Measurements from ENCODE around the gene CCDC110. TPM values are rescaled to one million over a fixed set of nuclear protein-coding genes. Genes with fewer than 3 reads are reported as not detected.

The CCDC110 gene
- total RNA-seq, 2 donors from 2014 or later: 1.6 to 2.0 TPM

DNA sequence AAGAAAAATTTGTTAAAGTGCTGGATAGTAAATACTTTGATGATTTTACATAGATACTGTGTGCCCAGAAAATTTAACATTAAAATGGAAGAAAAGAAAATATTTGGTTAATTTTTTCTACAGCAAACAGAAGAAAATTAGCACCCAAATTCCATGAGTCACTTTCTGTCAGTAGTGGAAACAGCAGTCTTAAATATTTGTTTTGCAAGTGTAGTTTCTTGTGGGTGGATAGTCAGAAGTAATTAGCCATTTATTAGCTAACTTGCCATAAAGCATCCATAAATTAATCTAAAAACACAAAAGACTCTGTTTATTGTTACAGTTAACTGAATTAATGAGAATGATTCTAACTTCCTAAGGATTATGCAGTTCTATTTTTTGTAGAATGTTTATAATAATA lies 36.1 kb downstream of the CCDC110 start:
- ATAC-seq (no peak), DNase-seq (no peak)
- intact Hi-C loops (cut with DNase I): no loop called here

GRCh38 chr4:185429660-185430059 lies 41.9 kb downstream of the CCDC110 start:
- intact Hi-C loops (cut with DNase I): loop anchor here in 1 of 2 donors (5.0 to 10.0 kb wide), 2 partner anchors 38 to 165 kb away; no protein-coding TSS in a partner anchor
- no peak for ATAC-seq
- no peak for DNase-seq

DNA sequence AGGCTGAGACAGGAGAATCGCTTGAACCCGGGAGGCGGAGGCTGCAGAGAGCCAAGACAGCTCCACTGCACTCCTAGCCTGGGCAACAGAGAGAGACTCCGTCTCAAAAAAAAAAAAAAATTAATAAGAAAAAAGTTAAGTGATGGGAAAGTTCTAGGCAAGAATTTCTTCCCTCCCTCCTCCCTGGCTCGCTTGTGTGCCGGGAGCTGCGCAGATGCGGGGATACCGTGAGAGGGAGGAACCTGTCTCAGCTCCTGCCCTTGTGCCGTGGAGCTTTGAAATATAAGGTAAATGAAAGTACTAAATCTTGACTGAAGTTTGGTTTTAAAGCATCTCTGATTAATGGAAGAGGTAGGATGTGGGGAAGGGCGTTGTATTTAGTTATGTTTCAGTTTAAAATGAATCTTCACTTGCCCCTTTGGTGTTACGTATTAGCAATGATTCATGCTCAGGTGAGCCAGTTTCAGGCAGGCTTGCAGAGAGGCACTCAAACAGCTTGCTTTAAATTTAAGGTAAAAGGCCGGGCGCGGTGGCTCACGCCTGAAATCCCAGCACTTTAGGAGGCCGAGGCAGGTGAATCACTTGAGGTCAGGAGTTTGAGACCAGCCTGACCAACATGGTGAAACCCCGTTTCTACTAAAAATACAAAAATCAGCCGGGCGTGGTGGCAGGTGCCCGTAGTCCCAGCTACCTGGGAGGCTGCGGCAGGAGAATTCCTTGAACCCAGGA lies 44.4 kb downstream of the CCDC110 start:
- intact Hi-C loops (cut with DNase I): loop anchor here in 1 of 2 donors (5.0 to 10.0 kb wide), 2 partner anchors 40 to 168 kb away; no protein-coding TSS in a partner anchor
- ATAC-seq (no peak), DNase-seq (no peak)

GRCh38 chr4:185425647-185426352 lies 45.7 kb downstream of the CCDC110 start, which contains the start of gene UFSP2:
Gene UFSP2, minus strand, starts transcription at chr4:185425964. Its CDS starts 96 bp downstream, at chr4:185425868.
- ATAC-seq: peak; percentile 96 to 97
- intact Hi-C loops (cut with DNase I): loop anchor here in 1 of 2 donors (5.0 to 10.0 kb wide), 2 partner anchors 42 to 169 kb away; no protein-coding TSS in a partner anchor

DNA sequence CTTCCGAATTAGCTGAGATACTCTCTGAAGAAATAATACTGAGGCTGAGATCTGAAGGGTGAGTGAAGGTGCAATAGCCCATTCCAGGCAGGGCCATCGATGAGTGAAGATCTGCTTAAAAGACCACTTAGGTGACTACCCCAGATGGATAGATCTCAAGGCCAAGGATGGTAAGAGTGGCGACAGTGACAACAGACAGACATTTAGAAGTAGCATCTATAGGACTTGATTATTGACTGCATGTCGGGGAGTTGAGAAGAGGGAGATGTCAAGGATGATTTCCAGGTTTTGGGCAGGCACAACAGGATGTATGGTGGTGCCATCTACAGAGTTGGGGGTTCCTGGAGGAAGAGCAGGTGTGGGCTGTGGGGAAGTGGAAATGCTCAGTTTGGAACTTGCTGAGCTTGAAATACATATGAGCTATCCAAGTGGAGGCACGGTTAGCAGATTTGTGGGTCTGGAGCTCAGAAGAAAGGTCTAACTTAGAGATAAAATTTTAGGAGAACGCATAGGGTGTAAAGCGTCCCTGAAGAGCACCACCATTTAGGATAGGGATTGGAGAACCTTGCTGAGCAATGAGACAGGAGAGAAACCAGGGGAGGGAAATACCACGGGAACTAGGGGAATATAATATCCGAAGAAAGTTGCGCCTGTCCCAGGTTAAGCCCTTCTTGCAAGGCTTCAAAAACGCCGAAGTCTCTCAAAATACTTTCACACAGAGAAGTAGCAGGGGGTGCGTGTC lies 46.5 kb downstream of the CCDC110 start:
- ATAC-seq (peak; percentile 43 to 46), DNase-seq (no peak)
- intact Hi-C loops (cut with DNase I): loop anchor here in 1 of 2 donors (5.0 to 10.0 kb wide), 2 partner anchors 42 to 170 kb away; no protein-coding TSS in a partner anchor

More at GRCh38 chr4:185425647-185426352, 45.7 kb downstream of the CCDC110 start, which contains the start of gene UFSP2:
- DNase-seq: peak; percentile 92

DNA sequence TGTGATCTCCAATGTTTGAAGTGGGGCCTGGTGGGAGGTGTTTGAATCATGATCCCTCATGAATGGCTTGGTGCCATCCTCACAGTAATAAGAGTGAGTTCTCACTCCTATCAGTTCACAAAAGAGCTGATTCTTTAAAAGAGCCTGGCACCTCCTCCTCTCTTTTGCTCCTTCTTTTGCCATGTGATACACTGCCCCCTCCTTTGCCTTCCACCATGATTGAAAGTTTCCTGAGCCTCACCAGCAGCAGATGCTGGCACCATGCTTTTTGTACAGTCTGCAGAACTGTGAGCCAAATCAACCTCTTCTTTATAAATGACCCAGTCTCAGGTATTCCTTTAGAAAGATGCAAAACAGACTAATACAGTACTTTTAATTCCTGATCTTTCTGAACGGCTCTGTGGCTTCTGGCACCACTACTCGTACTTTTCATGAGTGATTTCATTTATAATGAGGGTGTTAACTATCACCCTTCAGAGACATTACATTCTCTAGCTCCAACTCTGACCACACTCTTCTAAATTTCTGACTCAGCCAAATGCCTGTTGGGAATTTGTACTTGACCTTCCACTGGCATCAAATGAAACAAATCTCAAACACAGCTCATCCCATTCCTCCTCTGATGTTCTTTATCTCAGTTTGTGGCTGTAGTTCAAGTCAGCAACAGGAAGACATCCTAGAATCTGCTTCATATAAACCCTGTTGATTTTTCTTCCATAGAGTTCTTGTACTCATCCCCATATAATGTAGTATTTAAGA lies 50.0 kb downstream of the CCDC110 start:
- ATAC-seq (peak in 1 of 2 donors; percentile 23), DNase-seq (no peak)
- intact Hi-C loops (cut with DNase I): loop anchor here in 1 of 2 donors (10.0 kb wide), 1 partner anchor 173 kb away; no protein-coding TSS in a partner anchor

GRCh38 chr4:185416955-185417354 lies 54.6 kb downstream of the CCDC110 start:
- intact Hi-C loops (cut with DNase I): no loop called here
- ATAC-seq (no peak), DNase-seq (no peak)

DNA sequence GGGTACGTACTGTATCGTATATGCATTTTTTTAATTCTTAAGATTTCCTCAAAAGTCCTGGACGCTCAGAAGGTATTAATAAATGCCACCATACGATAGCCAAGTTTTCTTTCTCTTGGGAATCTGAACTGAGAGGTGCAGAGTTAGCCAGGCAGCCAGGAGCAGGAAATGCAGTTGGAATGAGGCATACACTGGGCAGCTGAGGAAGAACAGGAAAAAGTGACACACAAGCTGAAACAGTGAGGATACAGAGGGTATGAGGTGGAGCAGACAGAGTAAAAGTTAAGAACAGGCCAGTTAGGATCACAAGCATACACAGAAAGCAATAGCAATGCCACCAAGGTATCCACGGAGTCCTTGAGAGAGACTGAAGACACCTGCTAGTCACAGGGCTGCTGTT lies 59.1 kb downstream of the CCDC110 start:
- intact Hi-C loops (cut with DNase I): no loop called here
- ATAC-seq (no peak), DNase-seq (no peak)

DNA sequence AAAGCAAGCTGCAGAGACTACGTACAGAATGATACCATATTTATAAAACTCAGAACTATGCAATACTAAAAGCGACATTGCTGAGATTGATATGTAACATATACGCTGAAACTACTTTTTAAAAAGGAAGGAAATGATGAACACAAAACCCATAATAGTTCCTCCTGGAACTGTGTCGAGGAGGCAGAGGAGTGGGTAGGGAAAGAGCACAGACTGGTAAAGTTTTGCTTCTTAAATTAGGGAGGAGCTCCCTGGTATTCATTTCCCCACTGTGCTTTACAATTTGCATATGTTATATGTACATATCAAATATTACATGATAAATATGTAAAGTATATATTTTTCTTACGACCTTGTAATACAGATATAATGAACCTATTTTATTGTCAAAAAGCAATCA lies 59.7 kb downstream of the CCDC110 start:
- no peak for DNase-seq
- peak in 1 of 2 donors; percentile 35 for ATAC-seq
- intact Hi-C loops (cut with DNase I): no loop called here

DNA sequence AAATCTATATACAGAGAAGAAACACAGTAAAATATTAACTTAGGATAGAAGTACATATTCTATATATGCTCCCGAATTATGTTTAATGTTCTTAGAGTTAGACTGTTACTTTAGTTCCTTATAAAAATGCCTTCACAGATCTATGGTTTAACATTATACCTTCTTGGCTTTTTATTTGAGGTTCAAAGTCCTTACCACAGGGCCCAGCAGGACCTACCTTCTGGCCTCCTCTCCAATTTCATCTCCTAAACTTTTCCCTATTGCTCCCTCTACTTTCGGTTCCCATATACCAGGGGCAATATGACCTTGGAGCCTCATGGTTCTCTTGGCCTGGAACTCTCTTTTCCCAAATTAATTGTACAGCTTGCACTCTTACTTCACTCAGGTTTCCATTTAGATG lies 63.1 kb downstream of the CCDC110 start:
- ATAC-seq: no peak
- intact Hi-C loops (cut with DNase I): no loop called here
- DNase-seq: no peak

DNA sequence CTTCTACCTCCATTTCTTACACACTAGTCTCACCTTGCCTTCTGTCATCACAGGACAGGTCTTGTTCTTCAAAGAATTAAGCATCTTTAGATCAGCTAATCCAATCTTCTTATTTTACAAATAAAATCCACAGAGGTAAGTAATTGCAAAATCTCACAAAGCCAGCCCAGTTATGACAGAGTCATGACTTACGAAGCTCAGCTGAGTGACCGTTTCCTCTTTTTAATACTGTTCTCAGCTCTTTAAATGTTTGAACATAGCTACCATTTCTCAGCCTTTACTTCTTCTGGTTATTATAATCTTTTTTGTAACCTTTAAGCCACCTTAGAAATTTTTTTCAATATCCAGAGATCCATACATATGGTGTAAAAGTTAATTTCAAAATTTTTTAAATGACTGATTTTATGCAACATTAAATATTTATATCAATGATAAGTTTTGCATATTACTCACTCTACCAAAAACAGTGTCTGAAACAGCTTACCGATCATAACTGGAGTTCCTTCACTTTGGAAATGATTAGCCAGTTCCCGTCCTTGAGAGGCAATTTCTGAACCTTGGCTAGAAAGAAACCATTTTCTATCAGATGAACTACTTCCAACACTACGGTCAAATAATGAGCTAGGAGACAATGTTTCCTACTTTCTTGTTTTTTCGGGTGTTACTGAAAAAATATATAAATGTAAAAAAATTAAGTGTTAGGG lies 66.1 kb downstream of the CCDC110 start:
- no peak for ATAC-seq
- no peak for DNase-seq
- intact Hi-C loops (cut with DNase I): no loop called here

GRCh38 chr4:185404031-185404430 lies 67.5 kb downstream of the CCDC110 start:
- intact Hi-C loops (cut with DNase I): no loop called here
- DNase-seq (no peak), ATAC-seq (no peak)

DNA sequence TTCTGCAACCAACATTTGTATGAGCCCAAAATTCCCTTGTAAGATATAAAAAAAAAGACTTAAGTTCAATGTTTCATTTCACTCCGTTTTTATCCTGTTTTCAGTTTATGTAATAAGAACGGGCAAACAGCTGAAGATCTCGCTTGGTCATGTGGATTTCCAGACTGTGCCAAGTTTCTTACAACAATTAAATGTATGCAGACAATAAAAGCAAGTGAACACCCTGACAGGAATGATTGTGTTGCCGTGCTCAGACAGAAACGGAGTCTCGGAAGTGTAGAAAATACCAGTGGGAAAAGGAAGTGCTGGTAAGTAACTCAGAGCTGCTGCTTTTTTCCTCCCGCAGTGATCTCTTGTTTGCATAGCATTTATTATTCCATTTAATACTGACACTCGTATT lies 72.1 kb downstream of the CCDC110 start:
- intact Hi-C loops (cut with DNase I): loop anchor here in 1 of 2 donors (10.0 kb wide), 1 partner anchor 195 kb away; the partner anchor contains the start of genes CFAP97 and SNX25
- ATAC-seq: no peak
- DNase-seq: no peak

- no peak for ATAC-seq
- intact Hi-C loops (cut with DNase I): loop anchor here in 1 of 2 donors (10.0 kb wide), 1 partner anchor 194 kb away; the partner anchor contains the start of genes CFAP97 and SNX25
Observed at GRCh38 chr4:185398618-185399017, 72.9 kb downstream of the CCDC110 start.

DNA sequence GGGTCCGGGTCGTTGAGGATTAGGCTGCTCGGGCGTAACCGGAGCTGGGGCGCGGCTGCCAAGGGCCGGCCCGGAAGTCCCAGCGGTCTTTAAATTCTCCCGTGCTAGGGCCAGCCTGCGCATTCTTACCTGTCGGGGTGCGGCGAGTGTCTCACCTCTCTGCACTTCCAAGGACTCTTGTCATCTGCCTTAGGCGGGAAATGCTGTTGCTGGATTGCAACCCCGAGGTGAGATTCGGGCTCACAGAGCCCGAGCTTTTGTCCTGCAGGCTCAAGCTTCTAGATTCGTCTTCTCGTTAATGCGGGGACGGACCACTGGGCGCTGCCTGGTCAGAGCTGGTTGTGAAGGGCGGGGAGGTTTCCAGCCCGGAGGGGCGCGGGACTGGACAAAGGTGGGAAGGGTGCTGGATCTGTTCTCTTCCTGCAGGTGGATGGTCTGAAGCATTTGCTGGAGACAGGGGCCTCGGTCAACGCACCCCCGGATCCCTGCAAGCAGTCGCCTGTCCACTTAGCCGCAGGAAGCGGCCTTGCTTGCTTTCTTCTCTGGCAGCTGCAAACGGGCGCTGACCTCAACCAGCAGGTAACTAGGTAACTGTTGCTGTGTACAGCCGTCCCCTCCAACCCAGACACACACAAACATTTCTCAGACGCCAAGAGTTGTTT lies 74.7 kb downstream of the CCDC110 start, which contains the start of gene ANKRD37:
Gene ANKRD37 (plus strand): TSS at position 118 of the 662 bp plus-strand sequence. CDS start 83 bp downstream, at position 201.
- intact Hi-C loops (cut with DNase I): loop anchor here in 1 of 2 donors (10.0 kb wide), 1 partner anchor 192 kb away; the partner anchor contains the start of genes CFAP97 and SNX25
- DNase-seq (peak; percentile 46), ATAC-seq (peak; percentile 2 to 9)

More at GRCh38 chr4:185398618-185399017, 72.9 kb downstream of the CCDC110 start:
- no peak for DNase-seq

DNA sequence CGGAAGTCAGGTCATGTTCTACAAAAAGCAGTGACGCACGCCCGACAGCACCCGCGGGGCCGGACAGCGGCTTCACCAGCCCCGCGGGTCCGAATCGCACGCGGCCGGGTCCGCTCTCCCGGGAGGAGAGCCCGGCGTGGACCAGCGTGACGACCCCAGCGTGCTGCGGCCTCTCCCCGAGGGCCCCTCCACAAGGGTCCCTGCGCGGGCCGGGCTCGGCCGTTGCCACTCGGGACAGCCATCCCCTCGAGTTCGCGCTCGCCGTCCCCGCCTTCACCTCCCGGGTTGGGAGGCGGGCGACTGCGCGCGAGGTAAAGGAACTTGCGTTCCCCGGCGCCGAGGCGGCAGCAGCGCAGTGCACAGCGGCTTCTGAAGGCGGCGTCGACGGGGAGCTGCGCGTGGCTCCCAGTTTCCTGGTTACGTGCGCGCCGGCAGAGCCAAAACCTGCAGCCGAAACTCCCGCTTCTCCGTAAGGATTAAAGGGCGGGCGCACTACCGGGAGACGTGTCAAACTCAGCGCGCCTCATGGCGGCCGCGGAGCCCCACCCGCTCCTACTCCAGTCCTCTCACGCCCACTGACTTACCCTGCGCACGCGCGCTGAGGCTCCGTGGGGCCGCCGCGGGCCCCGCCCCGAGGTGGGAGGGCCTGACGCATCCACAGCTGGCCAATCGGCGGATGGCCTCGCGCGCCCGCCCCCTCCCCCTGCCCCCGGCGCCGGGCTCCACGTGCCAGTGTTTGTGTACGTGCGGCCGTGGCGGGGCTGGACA lies 75.4 kb downstream of the CCDC110 start:
- DNase-seq: peak; percentile 96
- intact Hi-C loops (cut with DNase I): loop anchor here in 1 of 2 donors (10.0 kb wide), 1 partner anchor 191 kb away; the partner anchor contains the start of genes CFAP97 and SNX25
- peak; percentile 98 for ATAC-seq
